Neural progenitor cell (in vitro differentiated cells): ENCODE results near the gene TIAM2. TPM values are rescaled to one million over a fixed set of nuclear protein-coding genes. Genes with fewer than 3 reads are reported as not detected.
A peak's percentile ranks its signal among the peaks of the same experiment; 100 is the strongest.

ENCODE experiments used
- DNase-seq: peaks from one replicate; pipeline ENCODE4 v3.0.0-alpha.2; 2016; ENCODE audit warnings: low spot score
- H2AFZ ChIP-seq: fragments of 200-600 bp; sonication (generic); replicated peaks from 2 replicates; pipeline ENCODE4 v1.6.1; 2016; ENCODE audit warnings: antibody characterized with exemption
- H3F3A ChIP-seq: fragments of 200-600 bp; sonication (generic); 2 replicates; pipeline ENCODE4 v1.6.1; 2016; ENCODE audit warnings: antibody characterized with exemption, low read depth
- H3K27ac ChIP-seq: fragments of 200-600 bp; sonication (generic); 2 replicates; pipeline ENCODE4 v1.5.1; 2016; ENCODE audit warnings: mild to moderate bottlenecking
- H3K27me3 ChIP-seq: fragments of 200-600 bp; sonication (generic); 2 replicates; pipeline ENCODE4 v1.6.1; 2016; ENCODE audit warnings: mild to moderate bottlenecking, moderate library complexity
- H3K36me3 ChIP-seq: fragments of 200-600 bp; sonication (generic); 2 replicates; pipeline ENCODE4 v1.5.1; 2016
- H3K4me1 ChIP-seq: fragments of 200-600 bp; sonication (generic); 2 replicates; pipeline ENCODE4 v1.6.1; 2016; ENCODE audit warnings: mixed run types
- H3K4me2 ChIP-seq: fragments of 200-600 bp; sonication (generic); 2 replicates; pipeline ENCODE4 v1.6.1; 2016
- H3K4me3 ChIP-seq: fragments of 200-600 bp; sonication (generic); 2 replicates; pipeline ENCODE4 v1.5.1; 2016
- H3K79me2 ChIP-seq: fragments of 200-600 bp; sonication (generic); 2 replicates; pipeline ENCODE4 v1.6.1; 2016; ENCODE audit warnings: low read depth
- H3K9ac ChIP-seq: fragments of 200-600 bp; sonication (generic); 2 replicates; pipeline ENCODE4 v1.6.1; 2016
- H3K9me3 ChIP-seq: fragments of 200-600 bp; sonication (generic); 2 replicates; pipeline ENCODE4 v1.5.1; 2016; ENCODE audit warnings: low read depth
- H4K20me1 ChIP-seq: fragments of 200-600 bp; sonication (generic); 2 replicates; pipeline ENCODE4 v1.6.1; 2016; ENCODE audit warnings: low read depth
- H3K27ac Mint-ChIP-seq: 3 replicates; pipeline ENCODE4 v1.8.0; 2021; ENCODE audit warnings: mixed read lengths
- H3K27me3 Mint-ChIP-seq: 2 replicates; pipeline ENCODE4 v1.8.0; 2022; ENCODE audit warnings: low read depth, mild to moderate bottlenecking, inconsistent platforms, moderate library complexity, mixed read lengths; ENCODE audit not compliant: insufficient read depth
- H3K36me3 Mint-ChIP-seq: 3 replicates; pipeline ENCODE4 v1.8.0; 2021; ENCODE audit warnings: mixed read lengths
- H3K4me1 Mint-ChIP-seq: 3 replicates; pipeline ENCODE4 v1.8.0; 2021; ENCODE audit warnings: mixed read lengths
- H3K4me3 Mint-ChIP-seq: 3 replicates; pipeline ENCODE4 v1.8.0; 2021; ENCODE audit warnings: mild to moderate bottlenecking, moderate library complexity, mixed read lengths
- H3K9me3 Mint-ChIP-seq: 3 replicates; pipeline ENCODE4 v1.8.0; 2020; ENCODE audit warnings: mixed read lengths
- CTCF ChIP-seq: fragments of 200-600 bp; sonication (generic); IDR thresholded peaks from 2 replicates; pipeline ENCODE4 v1.5.1; 2017; ENCODE audit warnings: antibody characterized with exemption, mild to moderate bottlenecking
- EZH2 ChIP-seq: fragments of 200-600 bp; sonication (generic); IDR thresholded peaks from 2 replicates; pipeline ENCODE4 v1.6.1; 2017; ENCODE audit warnings: antibody characterized with exemption, mild to moderate bottlenecking, moderate library complexity
- EZH2phosphoT487 ChIP-seq: fragments of 200-600 bp; sonication (generic); IDR thresholded peaks from 2 replicates; pipeline ENCODE4 v1.6.1; 2017; ENCODE audit warnings: antibody characterized with exemption
- total RNA-seq: library from RNA; depleted of rRNA; stranded (reverse); fragments of >200 nt; gene quantifications from 2 replicates; pipeline ENCODE4 v1.2.3, GENCODE V29; 2015; ENCODE audit warnings: low replicate concordance

The TIAM2 gene
- total RNA-seq, 1 donor from 2014 or later: 22.8 TPM

GRCh38 chr6:155240905-155241600 is 245.9 kb downstream of the TIAM2 start:
- Mint-ChIP-seq H3K36me3 (peaks cover 67% of the 10 kb centered on the region), H3K27me3 (peaks cover 3% of the 10 kb centered on the region), H3K4me3 (no peak overlapping the region), H3K4me1 (peaks cover 11% of the 10 kb centered on the region), H3K9me3 (peaks cover 30% of the 10 kb centered on the region), H3K27ac (peak overlapping the region; percentile 62)
- DNase-seq: no peak
- Histone ChIP-seq H2AFZ (no peak overlapping the region), H3K4me1 (no peaks in the 10 kb centered on the region), H3K27me3 (no peaks in the 10 kb centered on the region), H3K4me2 (no peak overlapping the region), H3K36me3 (no peaks in the 10 kb centered on the region), H4K20me1 (no peaks in the 10 kb centered on the region), H3K4me3 (no peak overlapping the region), H3K9ac (no peak overlapping the region), H3K9me3 (no peaks in the 10 kb centered on the region), H3F3A (no peaks in the 10 kb centered on the region), H3K79me2 (no peaks in the 10 kb centered on the region), H3K27ac (no peak overlapping the region)
- TF ChIP-seq EZH2phosphoT487 (no peak), CTCF (no peak), EZH2 (no peak)

GRCh38 chr6:155241966-155242365 is 246.9 kb downstream of the TIAM2 start:
- Histone ChIP-seq H3K27me3 (no peaks in the 10 kb centered on the region), H3K4me2 (no peak overlapping the region), H3K27ac (no peak overlapping the region), H3K4me3 (no peak overlapping the region), H3K9me3 (no peaks in the 10 kb centered on the region), H2AFZ (no peak overlapping the region), H3F3A (no peaks in the 10 kb centered on the region), H3K4me1 (no peaks in the 10 kb centered on the region), H3K9ac (no peak overlapping the region), H3K79me2 (no peaks in the 10 kb centered on the region), H4K20me1 (no peaks in the 10 kb centered on the region), H3K36me3 (no peaks in the 10 kb centered on the region)
- Mint-ChIP-seq H3K4me3 (no peak overlapping the region), H3K27ac (no peak overlapping the region), H3K36me3 (peaks cover 64% of the 10 kb centered on the region), H3K27me3 (no peaks in the 10 kb centered on the region), H3K9me3 (peaks cover 25% of the 10 kb centered on the region), H3K4me1 (peaks cover 11% of the 10 kb centered on the region)
- DNase-seq: no peak
- TF ChIP-seq EZH2phosphoT487 (no peak), CTCF (no peak), EZH2 (no peak)

GRCh38 chr6:155244434-155244833 is 249.3 kb downstream of the TIAM2 start:
- Mint-ChIP-seq H3K9me3 (peaks cover 11% of the 10 kb centered on the region), H3K36me3 (peaks cover 48% of the 10 kb centered on the region), H3K4me3 (no peak overlapping the region), H3K4me1 (peaks cover 13% of the 10 kb centered on the region), H3K27ac (no peak overlapping the region), H3K27me3 (no peaks in the 10 kb centered on the region)
- H3K9ac ChIP-seq: no peak overlapping the region
- H3K79me2 ChIP-seq: no peaks in the 10 kb centered on the region
- no peak overlapping the region for H3K27ac ChIP-seq
- H3K4me2 ChIP-seq: no peak overlapping the region
- no peaks in the 10 kb centered on the region for H3K36me3 ChIP-seq
- DNase-seq: no peak
- H3K4me1 ChIP-seq: no peaks in the 10 kb centered on the region
- H3K9me3 ChIP-seq: no peaks in the 10 kb centered on the region
- no peaks in the 10 kb centered on the region for H4K20me1 ChIP-seq
- H3K4me3 ChIP-seq: no peak overlapping the region
- H3K27me3 ChIP-seq: no peaks in the 10 kb centered on the region
- H2AFZ ChIP-seq: no peak overlapping the region
- peaks cover 10% of the 10 kb centered on the region for H3F3A ChIP-seq
- TF ChIP-seq CTCF: no peak
- TF ChIP-seq EZH2: no peak
- TF ChIP-seq EZH2phosphoT487: no peak
